ENCODE data around the gene LUC7L2. TPM values are rescaled to one million over a fixed set of nuclear protein-coding genes. Genes with fewer than 3 reads are reported as not detected.

LUC7L2 gene
- total and polyA plus RNA-seq, 2 of the 8 experiments (the other 6 are each of a cell fraction or from before 2014, with no cell fraction given): 22.9 to 67.8 TPM

- TF ChIP-seq CBX5 (IDR thresholded peaks at IDR 0.05; ENCODE audit: low read depth, low read length) (no peak), CEBPB (IDR thresholded peaks at IDR 0.05; ENCODE audit: low read depth, low read length) (0 out of 2 replicates have a peak, but pooled peaks have one; percentile 72), BACH1 (IDR thresholded peaks at IDR 0.05; ENCODE audit: low read length) (no peak), TAF1 (IDR thresholded peaks at IDR 0.05; ENCODE audit: low read depth, low read length) (peak; percentile 67), HDAC6 (IDR thresholded peaks at IDR 0.05; ENCODE audit: low read depth, low read length) (no peak), EGR1 (IDR thresholded peaks at IDR 0.05; ENCODE audit: borderline replicate concordance, low read depth, low read length) (peak; percentile 86), ZNF274 (IDR thresholded peaks at IDR 0.05; ENCODE audit: borderline replicate concordance, extremely low read depth, low read length) (no peak), CTCF (IDR thresholded peaks at IDR 0.05; ENCODE audit: control extremely low read depth in 1 of 3, insufficient read depth in 1 of 3, low read depth in 1 of 3, low read length in 3 of 3) (peak; percentile 76 to 87 (median 79)), FOSL1 (IDR thresholded peaks at IDR 0.05; ENCODE audit: insufficient read depth, low read depth, low read length) (no peak), ASH2L (IDR thresholded peaks at IDR 0.05; ENCODE audit: low read length) (peak; percentile 100), CHD2 (IDR thresholded peaks at IDR 0.05; ENCODE audit: low read length) (no peak), SIRT6 (IDR thresholded peaks at IDR 0.05; ENCODE audit: low read length) (no peak)
These were observed 19.5 kb upstream of the LUC7L2 start (continued) for GRCh38 chr7:139340037-139340807.

All from H1 (cell line).